Ishikawa (cell line): ENCODE data around the gene MYH7.

Source experiments
- CEBPB ChIP-seq: IDR thresholded peaks from 2 replicates; pipeline ENCODE4 v1.6.1; 2012
- CREB1 ChIP-seq: IDR thresholded peaks from 2 replicates; pipeline ENCODE4 v1.6.1; 2012; ENCODE audit warnings: low read depth
- EGR1 ChIP-seq: IDR thresholded peaks from 2 replicates; pipeline ENCODE4 v1.6.1; 2012
- EP300 ChIP-seq: IDR thresholded peaks from 2 replicates; pipeline ENCODE4 v1.6.1; 2012; ENCODE audit warnings: borderline replicate concordance
- FOXM1 ChIP-seq: IDR thresholded peaks from 2 replicates; pipeline ENCODE4 v1.6.1; 2012; ENCODE audit warnings: low read depth, borderline replicate concordance
- MAX ChIP-seq: IDR thresholded peaks from 2 replicates; pipeline ENCODE4 v1.6.1; 2012
- RAD21 ChIP-seq: IDR thresholded peaks from 2 replicates; pipeline ENCODE4 v1.6.1; 2012; ENCODE audit warnings: low read depth
- REST ChIP-seq: IDR thresholded peaks from 2 replicates; pipeline ENCODE4 v1.6.1; 2012; ENCODE audit warnings: low read depth, mild to moderate bottlenecking
- TAF1 ChIP-seq: IDR thresholded peaks from 2 replicates; pipeline ENCODE4 v1.6.1; 2012; ENCODE audit warnings: low read depth, mild to moderate bottlenecking
- USF1 ChIP-seq: IDR thresholded peaks from 2 replicates; pipeline ENCODE4 v1.6.1; 2012
- YY1 ChIP-seq: IDR thresholded peaks from 2 replicates; pipeline ENCODE4 v1.6.1; 2012; ENCODE audit warnings: low read depth
- ZBTB7A ChIP-seq: IDR thresholded peaks from 2 replicates; pipeline ENCODE4 v1.6.1; 2012; ENCODE audit warnings: low read depth

GRCh38 chr14:23444314-23444713 lies 8.9 kb upstream of the MYH7 start:
- no peak for TF ChIP-seq MAX
- no peak for TF ChIP-seq REST
- no peak for TF ChIP-seq CEBPB
- no peak for TF ChIP-seq YY1
- TF ChIP-seq CREB1, result no peak
- TF ChIP-seq USF1, result no peak
- no peak for TF ChIP-seq EP300
- TF ChIP-seq RAD21, result no peak
- TF ChIP-seq TAF1, result no peak
- TF ChIP-seq EGR1, result no peak
- no peak for TF ChIP-seq ZBTB7A
- no peak for TF ChIP-seq FOXM1
